Endothelial cell of hepatic sinusoid (primary cell): ENCODE data around the gene CCDC63.

Source experiments
- in situ Hi-C: cut with HindIII; loops from 2 replicates; pipeline ENCODE4 v1.10.0; 2017; ENCODE audit warnings: low sequenced_read_pairs

Gene CCDC63

GRCh38 chr12:110846615-110847566 is at the start of gene CCDC63:
Gene CCDC63, plus strand, starts transcription at chr12:110846987. Its CDS starts 5,968 bp downstream, at chr12:110852955.
- in situ Hi-C loops = no loop called here

GRCh38 chr12:110798461-110798860 is 48.3 kb upstream of the CCDC63 start:
- in situ Hi-C loops = no loop called here

GRCh38 chr12:110802489-110802888 is 44.3 kb upstream of the CCDC63 start:
- in situ Hi-C loops = loop anchor here (5.0 kb wide), 2 partner anchors 45 to 95 kb away; no protein-coding TSS in a partner anchor

- in situ Hi-C loops = loop anchor here (5.0 kb wide), 2 partner anchors 47 to 97 kb away; no protein-coding TSS in a partner anchor
Observed at GRCh38 chr12:110804406-110804805, 42.4 kb upstream of the CCDC63 start.

GRCh38 chr12:110807640-110808039 is 39.1 kb upstream of the CCDC63 start:
- in situ Hi-C loops = no loop called here

GRCh38 chr12:110809149-110809548 is 37.6 kb upstream of the CCDC63 start:
- in situ Hi-C loops = no loop called here

DNA sequence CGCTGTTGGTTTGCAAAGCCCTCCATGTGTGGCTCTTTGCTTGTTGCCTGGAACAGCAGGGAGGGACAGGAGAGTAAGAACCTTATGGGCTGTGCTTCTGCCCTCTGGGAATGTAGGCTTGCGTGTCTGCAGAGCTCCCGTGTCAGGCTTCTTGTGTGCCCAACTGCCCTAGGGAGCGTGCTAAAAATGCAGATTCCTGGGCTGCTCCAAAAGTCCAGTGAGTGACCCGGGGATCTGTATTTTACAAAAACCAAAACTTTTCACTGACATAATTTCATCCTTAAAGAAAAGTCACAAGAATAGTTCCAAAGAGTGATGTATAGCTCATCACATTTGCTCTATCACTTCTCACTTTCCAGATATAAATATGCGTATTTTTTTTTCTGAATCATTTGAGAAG is 34.8 kb upstream of the CCDC63 start:
- in situ Hi-C loops = no loop called here

DNA sequence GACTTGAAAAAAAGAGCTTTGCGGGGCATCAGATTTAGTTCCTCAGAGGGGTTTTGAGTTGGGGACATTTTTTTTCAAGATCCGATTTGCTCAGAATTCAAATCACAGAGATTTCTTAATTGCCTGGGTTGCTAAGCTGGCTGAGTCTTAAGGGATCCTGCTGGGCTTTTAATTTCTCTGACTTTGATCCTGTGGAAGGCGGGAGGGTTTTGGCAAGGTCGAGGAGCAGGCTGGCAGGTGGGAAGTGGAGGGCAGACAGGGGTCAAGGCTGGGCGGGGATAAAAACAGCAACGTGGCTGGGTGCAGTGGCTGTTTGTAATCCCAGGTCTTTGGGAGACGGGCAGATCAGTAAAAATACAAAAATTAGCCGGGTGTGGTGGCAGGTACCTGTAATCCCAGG is 33.5 kb upstream of the CCDC63 start:
- in situ Hi-C loops = no loop called here

DNA sequence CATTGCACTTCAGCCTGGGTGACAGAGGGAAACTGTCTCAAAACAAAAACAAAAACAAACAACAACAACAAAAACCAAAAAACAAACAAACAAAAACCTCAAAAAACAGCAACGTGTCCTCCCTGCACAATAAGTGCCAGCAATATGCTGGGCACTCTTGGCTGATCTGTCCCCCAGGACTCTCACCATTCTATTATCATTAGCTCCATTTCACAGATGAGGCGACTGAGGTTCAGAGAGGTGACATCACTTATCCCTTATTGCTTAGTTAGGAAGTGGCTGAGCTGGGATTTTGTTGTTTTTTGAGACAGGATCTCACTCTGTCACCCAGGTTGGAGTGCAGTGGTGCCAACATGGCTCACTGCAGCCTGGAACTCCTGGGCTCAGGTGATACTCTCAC is 33.0 kb upstream of the CCDC63 start:
- in situ Hi-C loops = no loop called here

- in situ Hi-C loops = no loop called here
Observed at GRCh38 chr12:110816248-110816647, 30.5 kb upstream of the CCDC63 start.

DNA sequence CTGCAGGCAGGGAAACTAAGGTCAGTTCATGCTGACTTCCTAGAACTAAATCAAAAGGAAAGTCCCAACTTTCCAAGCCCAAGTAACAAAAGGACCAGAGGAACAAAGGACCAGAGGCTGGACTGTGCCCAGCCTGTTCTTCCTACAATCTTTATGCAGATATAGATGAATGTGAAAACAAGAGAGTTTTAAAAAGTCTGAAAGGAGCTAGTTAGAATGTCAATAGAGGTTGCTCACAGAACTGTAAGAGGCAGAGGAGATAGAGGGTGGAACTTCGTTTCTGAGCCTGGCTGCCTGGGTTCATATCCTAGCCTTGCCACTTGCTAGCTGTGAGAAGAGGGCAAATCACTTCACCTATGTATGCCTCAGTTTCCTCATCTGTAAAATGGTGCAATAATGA is 30.0 kb upstream of the CCDC63 start:
- in situ Hi-C loops = no loop called here

DNA sequence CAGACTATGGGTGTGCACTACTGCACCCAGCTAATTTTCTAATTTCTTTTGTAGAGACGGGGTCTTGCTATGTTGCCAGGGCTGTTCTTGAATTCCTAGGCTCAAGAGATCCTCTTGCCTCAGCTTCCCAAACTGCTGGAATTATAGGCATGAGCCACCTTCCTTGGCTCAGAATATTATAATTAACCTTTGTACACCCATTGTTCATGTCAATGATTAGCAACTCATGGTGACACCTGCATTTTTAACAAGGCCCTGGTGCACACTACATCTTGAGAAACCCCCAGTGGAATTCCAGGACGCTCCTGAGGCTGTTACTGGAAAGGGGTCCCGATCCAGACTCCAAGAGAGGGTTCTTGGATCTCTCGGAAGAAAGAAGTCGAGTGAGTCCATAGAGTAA is 28.3 kb upstream of the CCDC63 start:
- in situ Hi-C loops = no loop called here

DNA sequence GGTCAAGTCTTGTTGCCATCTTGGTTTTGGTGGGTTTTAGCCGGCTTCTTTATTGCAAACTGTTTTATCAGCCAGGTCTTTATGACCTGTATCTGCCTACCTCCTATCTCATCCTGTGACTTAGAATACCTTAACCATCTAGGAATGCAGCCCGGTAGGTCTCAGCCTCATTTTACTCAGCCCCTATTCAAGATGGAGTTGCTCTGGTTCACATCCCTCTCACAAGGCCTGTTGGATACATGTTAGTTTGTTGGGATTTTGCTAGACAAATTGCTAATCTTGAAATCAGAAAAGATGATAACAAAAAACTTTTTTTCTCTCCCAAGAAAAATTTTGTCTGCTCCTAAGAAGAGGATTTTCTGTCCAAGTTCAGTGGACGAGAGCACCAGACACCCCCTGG is 27.6 kb upstream of the CCDC63 start:
- in situ Hi-C loops = no loop called here

DNA sequence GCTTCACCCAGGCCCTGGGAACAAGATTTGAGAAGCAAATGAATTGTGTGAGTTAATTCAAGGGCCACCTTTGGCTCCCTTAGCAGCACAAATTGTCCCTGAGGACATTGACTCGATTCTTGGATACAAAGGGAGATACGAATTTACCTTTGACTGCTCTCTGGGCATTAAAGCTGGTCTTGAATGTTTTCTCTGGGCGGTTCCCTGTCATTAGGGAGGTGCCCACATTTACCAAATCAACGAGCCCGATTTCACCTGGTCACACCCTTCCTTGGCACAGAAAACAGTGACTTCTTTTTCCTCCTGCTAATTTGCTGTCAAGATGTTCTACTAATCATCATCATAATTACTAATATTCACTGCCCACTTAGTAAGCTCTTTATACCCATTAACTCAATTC is 27.1 kb upstream of the CCDC63 start:
- in situ Hi-C loops = loop anchor here (5.0 kb wide), 1 partner anchor 47 kb away; no protein-coding TSS in a partner anchor

DNA sequence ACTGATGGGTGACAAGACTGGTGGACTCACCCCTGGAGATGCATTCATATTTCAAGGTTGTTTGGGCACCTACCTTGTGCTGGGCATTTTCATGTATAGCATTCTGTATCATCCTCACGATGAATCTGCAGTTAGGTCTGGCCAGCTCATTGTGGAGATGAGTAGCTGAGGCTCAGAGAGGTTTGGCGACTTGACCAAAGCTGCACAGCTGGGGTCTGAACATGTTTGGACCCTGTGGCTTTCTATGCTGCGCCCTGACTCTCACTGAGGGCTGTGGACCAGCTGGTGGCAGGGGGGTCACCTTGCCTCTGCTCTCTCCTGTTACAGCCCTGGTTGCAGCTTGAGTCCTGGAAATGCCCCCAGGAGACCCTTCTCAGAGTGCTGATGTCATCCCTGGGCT is 24.9 kb upstream of the CCDC63 start:
- in situ Hi-C loops = loop anchor here (5.0 kb wide), 1 partner anchor 50 kb away; no protein-coding TSS in a partner anchor

- in situ Hi-C loops = loop anchor here (5.0 kb wide), 1 partner anchor 51 kb away; no protein-coding TSS in a partner anchor
Observed at GRCh38 chr12:110822821-110823415, 23.9 kb upstream of the CCDC63 start.

DNA sequence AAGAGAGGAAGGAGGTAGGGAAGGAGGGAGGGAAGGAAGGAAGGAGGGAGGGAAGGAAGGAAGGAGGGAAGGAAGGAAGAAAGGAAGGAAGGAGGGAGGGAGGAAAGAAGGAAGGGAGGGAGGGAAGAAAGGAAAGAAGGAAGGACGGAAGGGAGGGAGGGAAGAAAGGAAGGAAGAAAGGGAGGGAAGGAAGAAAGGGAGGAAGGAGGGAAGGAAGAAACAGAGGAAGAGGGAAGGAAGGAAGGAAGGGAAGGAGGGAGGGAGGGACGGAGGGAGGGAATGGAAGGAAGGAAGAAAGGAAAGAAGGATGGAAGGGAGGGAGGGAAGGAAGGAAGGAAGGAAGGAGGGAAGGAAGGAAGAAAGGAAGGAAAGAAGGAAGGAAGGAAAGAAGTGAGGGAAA is 22.4 kb upstream of the CCDC63 start:
- in situ Hi-C loops = loop anchor here (5.0 kb wide), 1 partner anchor 52 kb away; no protein-coding TSS in a partner anchor

- in situ Hi-C loops = no loop called here
Observed at GRCh38 chr12:110825530-110825929, 21.3 kb upstream of the CCDC63 start.

DNA sequence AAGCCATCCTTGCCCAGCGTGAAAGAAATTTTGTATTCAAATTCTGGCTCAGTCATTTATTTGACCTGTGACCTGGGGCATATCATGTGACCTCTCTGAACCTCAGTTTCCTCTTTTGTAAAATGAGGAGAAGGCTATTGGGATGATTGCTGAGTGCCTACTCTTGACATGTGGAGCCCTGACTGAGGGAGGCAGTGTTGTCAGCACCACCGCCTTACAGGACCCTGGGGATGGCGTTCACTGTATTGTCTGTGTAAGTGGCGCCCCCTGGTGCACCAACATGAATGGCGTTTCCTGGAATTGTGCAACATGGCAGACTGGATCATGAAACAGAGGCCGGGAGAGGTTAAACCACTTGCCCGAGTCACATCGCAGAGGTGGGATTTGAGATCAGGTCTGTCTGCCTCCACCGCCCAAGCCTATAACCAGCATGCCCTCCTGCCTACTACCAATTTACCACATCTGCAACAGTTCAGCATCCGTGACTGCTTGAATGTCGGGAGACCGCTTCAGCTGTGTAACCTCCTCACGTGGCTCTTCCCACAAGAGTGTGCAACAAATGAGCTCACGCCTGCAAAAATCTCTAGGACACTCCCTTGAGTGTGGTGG is 20.1 kb upstream of the CCDC63 start:
- in situ Hi-C loops = no loop called here

DNA sequence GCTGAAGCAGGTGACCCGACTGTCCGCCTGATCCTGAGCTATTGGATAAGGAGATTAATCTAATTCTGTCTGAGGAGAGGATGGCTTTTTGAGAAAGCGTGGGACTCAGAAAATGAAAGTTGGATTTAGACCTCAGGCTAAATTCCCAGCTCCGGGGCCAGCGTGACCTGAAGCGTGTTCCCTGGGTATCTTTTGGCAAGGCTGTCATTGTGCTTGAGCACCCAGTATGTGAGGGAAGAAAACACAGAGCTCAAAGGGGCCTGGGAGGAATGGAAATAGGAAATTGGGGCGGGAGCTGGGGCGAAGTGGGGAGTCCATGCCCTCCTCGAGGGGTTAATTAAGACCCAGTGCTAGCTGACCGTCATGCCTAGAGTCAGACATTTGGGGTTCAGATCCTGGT is 17.5 kb upstream of the CCDC63 start:
- in situ Hi-C loops = no loop called here

GRCh38 chr12:110836291-110836690 is 10.5 kb upstream of the CCDC63 start:
- in situ Hi-C loops = no loop called here
